ENCODE data around the gene KRTAP5-3. TPM values are rescaled to one million over a fixed set of nuclear protein-coding genes. Genes with fewer than 3 reads are reported as not detected.

KRTAP5-3 gene
- polyA plus RNA-seq, 2 of the 4 experiments (the other 2 are of a cell fraction) = not detected

DNA sequence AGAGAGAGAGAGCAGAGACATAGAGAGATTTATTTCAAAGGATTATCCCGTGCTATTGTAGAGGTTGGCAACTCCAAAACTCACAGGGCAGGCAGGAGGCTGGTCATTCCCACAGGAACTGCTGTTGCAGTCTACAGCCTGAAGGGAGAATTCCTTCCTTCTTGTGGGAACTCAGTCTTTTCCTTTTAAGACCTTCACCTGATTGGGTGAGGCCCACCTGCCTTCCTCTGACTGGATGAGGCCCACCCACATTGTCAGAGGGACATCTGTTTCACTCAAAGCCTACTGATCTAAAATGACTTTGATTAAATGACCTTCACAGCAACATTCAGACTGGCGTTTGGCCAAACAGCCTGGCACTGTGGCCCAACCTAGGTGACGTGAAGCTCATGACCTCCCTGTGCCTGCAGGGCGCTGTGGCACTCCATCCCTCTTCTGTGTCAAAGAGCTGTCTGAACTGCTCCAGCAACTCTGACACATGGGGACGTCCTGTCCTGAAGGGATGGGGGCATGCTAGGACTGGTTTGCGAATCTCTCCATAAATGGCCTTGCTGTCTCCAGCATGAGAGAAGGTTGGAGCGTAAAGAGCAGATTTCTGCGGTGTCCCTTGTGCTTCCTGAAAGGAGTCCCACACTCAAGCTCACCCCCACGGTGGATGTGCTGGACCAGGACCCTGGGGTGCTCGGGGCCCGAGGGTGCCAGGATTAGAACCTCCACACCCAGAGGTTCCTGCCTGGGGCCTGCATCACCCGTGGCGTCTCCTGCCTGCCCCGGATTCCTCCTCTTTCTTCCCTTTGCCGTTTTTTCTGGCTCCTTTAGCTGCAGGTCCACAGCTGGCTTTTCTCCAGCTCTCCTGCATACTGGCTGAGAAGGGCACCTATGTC is 42.0 kb upstream of the KRTAP5-3 start:
- DNase-seq (ENCODE audit: low read depth in 1 of 2, low spot score in 1 of 2) = peak in 1 of 2 experiments; percentile 23
- TF ChIP-seq EP300 (IDR thresholded peaks at IDR 0.05) (no peak), CHD2 (IDR thresholded peaks at IDR 0.05; ENCODE audit: low read length, partially characterized antibody) (no peak), NR3C1 (IDR thresholded peaks at IDR 0.05) (no peak), ZC3H11A (IDR thresholded peaks at IDR 0.05) (no peak), POLR2A (IDR thresholded peaks at IDR 0.05; ENCODE audit: low read length) (no peak), BHLHE40 (IDR thresholded peaks at IDR 0.05; ENCODE audit: low read depth, low read length) (no peak), HDAC2 (IDR thresholded peaks at IDR 0.05) (no peak), RFX5 (IDR thresholded peaks at IDR 0.05) (no peak), ESRRA (IDR thresholded peaks at IDR 0.05; ENCODE audit: borderline replicate concordance, low read length) (no peak), KDM5A (IDR thresholded peaks at IDR 0.05) (no peak), MAZ (IDR thresholded peaks at IDR 0.05; ENCODE audit: borderline replicate concordance, low read depth, low read length) (no peak), KDM1A (IDR thresholded peaks at IDR 0.05; ENCODE audit: low read depth) (no peak), HOXB13 (CRISPR knock-in tag; IDR thresholded peaks at IDR 0.05; ENCODE audit: low read depth) (no peak)
- TF ChIP-seq, protein P1, sequence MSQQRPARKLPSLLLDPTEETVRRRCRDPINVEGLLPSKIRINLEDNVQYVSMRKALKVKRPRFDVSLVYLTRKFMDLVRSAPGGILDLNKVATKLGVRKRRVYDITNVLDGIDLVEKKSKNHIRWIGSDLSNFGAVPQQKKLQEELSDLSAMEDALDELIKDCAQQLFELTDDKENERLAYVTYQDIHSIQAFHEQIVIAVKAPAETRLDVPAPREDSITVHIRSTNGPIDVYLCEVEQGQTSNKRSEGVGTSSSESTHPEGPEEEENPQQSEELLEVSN (IDR thresholded peaks at IDR 0.05; ENCODE audit: borderline replicate concordance, low read depth) = no peak
- TF ChIP-seq, protein P2, sequence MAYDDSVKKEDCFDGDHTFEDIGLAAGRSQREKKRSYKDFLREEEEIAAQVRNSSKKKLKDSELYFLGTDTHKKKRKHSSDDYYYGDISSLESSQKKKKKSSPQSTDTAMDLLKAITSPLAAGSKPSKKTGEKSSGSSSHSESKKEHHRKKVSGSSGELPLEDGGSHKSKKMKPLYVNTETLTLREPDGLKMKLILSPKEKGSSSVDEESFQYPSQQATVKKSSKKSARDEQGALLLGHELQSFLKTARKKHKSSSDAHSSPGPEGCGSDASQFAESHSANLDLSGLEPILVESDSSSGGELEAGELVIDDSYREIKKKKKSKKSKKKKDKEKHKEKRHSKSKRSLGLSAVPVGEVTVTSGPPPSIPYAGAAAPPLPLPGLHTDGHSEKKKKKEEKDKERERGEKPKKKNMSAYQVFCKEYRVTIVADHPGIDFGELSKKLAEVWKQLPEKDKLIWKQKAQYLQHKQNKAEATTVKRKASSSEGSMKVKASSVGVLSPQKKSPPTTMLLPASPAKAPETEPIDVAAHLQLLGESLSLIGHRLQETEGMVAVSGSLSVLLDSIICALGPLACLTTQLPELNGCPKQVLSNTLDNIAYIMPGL (CRISPR knock-in tag; IDR thresholded peaks at IDR 0.05; ENCODE audit: borderline replicate concordance) = no peak
- TF ChIP-seq, protein P3, sequence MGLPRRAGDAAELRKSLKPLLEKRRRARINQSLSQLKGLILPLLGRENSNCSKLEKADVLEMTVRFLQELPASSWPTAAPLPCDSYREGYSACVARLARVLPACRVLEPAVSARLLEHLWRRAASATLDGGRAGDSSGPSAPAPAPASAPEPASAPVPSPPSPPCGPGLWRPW (IDR thresholded peaks at IDR 0.05) = no peak
- H3K4me1 ChIP-seq = no peaks in the 10 kb centered on the region; the same call in 2 of the 3 replicates
- WGBS (ENCODE audit: missing lambda C conversion rate) = 52% methylated on average over 14 of the region's 15 CpGs
- no peaks in the 10 kb centered on the region for H3K9me3 ChIP-seq
- no peak for ATAC-seq
- FAIRE-seq = no peak
- ChIA-PET CTCF (interaction anchor here (0.8 to 12.2 kb wide), 14 partner anchors 8 to 504 kb away, joined by 3 to 350 read pairs (median 4); partner anchors contain the start of gene INS), POLR2A (no interaction called here)
- no peak overlapping the region for H3K4me2 ChIP-seq
- no peak overlapping the region for H3K27ac ChIP-seq
- no peak overlapping the region for H3K4me3 ChIP-seq

DNA sequence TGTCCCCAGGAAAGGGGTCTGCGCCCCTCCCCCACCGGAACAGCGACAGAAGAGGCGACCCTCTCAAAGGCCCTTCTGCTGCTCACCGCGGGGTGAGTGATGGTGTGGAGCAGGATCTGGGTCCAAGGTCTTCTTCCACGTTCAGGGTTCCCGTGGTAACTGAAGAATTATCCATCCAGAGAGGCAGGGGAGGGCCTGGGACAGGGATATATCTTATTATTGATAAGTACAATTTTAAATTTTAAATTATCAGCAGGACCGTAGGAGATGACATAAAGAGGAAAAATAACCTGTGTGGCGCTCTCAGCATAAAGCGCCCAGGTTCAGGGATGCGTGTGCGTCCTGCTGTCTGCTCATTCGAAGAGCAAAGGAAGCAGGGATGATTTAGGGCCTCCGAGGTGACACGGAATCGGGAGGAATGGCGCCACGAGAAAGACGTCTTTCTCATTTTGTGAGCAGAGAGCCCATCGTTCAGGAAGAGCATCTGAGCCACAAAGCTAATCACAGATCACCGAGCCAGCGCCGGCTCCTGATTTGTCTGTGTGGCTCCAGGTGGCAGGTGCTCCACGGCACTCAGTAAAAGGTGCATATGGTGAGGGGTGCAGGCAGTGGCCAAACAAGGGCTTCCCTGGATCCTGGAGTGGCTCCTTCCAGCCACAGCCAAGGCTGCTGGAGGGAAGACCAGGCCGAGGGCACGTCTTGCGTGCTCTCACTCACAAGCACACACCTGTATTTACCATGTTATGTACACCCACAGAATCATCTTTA is 40.6 kb upstream of the KRTAP5-3 start:
- no peak overlapping the region for H3K27ac ChIP-seq
- no peaks in the 10 kb centered on the region; the same call in 2 of the 3 replicates for H3K4me1 ChIP-seq
- H3K9me3 ChIP-seq = no peaks in the 10 kb centered on the region
- FAIRE-seq (no peak), DNase-seq (ENCODE audit: low read depth in 1 of 2, low spot score in 1 of 2) (no peak), ATAC-seq (no peak)
- no peak for TF ChIP-seq KDM1A (IDR thresholded peaks at IDR 0.05; ENCODE audit: low read depth)
- TF ChIP-seq CHD4 (IDR thresholded peaks at IDR 0.05; ENCODE audit: borderline replicate concordance) = no peak
- TF ChIP-seq, protein P4, sequence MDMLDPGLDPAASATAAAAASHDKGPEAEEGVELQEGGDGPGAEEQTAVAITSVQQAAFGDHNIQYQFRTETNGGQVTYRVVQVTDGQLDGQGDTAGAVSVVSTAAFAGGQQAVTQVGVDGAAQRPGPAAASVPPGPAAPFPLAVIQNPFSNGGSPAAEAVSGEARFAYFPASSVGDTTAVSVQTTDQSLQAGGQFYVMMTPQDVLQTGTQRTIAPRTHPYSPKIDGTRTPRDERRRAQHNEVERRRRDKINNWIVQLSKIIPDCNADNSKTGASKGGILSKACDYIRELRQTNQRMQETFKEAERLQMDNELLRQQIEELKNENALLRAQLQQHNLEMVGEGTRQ (IDR thresholded peaks at IDR 0.05) = no peak
- TF ChIP-seq, protein P5, sequence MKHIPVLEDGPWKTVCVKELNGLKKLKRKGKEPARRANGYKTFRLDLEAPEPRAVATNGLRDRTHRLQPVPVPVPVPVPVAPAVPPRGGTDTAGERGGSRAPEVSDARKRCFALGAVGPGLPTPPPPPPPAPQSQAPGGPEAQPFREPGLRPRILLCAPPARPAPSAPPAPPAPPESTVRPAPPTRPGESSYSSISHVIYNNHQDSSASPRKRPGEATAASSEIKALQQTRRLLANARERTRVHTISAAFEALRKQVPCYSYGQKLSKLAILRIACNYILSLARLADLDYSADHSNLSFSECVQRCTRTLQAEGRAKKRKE (CRISPR knock-in tag; IDR thresholded peaks at IDR 0.05; ENCODE audit: low read depth) = no peak
- TF ChIP-seq CBX2 (IDR thresholded peaks at IDR 0.05; ENCODE audit: borderline replicate concordance, low read depth) = no peak
- TF ChIP-seq, protein P6, sequence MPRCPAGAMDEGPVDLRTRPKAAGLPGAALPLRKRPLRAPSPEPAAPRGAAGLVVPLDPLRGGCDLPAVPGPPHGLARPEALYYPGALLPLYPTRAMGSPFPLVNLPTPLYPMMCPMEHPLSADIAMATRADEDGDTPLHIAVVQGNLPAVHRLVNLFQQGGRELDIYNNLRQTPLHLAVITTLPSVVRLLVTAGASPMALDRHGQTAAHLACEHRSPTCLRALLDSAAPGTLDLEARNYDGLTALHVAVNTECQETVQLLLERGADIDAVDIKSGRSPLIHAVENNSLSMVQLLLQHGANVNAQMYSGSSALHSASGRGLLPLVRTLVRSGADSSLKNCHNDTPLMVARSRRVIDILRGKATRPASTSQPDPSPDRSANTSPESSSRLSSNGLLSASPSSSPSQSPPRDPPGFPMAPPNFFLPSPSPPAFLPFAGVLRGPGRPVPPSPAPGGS (IDR thresholded peaks at IDR 0.05) = no peak
- TF ChIP-seq KDM5A (IDR thresholded peaks at IDR 0.05) = no peak
- no peak for TF ChIP-seq BHLHE40 (IDR thresholded peaks at IDR 0.05; ENCODE audit: low read depth, low read length)
- TF ChIP-seq FOXS1 (CRISPR knock-in tag; IDR thresholded peaks at IDR 0.05) = no peak
- TF ChIP-seq POLR2AphosphoS2 (conservative IDR thresholded peaks at IDR 0.05; ENCODE audit: low read length) = no peak
- no peak for TF ChIP-seq NFE2L2 (conservative IDR thresholded peaks at IDR 0.05; ENCODE audit: low read length)
- no peak for TF ChIP-seq EHMT2 (IDR thresholded peaks at IDR 0.05; ENCODE audit: low read depth)
- TF ChIP-seq NPAS2 (CRISPR knock-in tag; IDR thresholded peaks at IDR 0.05; ENCODE audit: borderline replicate concordance) = no peak
- TF ChIP-seq POLR2A (IDR thresholded peaks at IDR 0.05; ENCODE audit: low read length) = no peak
- TF ChIP-seq JUNB (IDR thresholded peaks at IDR 0.05) = no peak
- TF ChIP-seq GATA3 (IDR thresholded peaks at IDR 0.05; ENCODE audit: borderline replicate concordance) = no peak
- TF ChIP-seq, protein P1 (IDR thresholded peaks at IDR 0.05; ENCODE audit: borderline replicate concordance, low read depth) = no peak
- TF ChIP-seq HDAC2 (IDR thresholded peaks at IDR 0.05) = no peak
- H3K4me2 ChIP-seq = no peak overlapping the region
- CTCF ChIA-PET = interaction anchor here (1.0 to 12.2 kb wide), 9 partner anchors 9 to 505 kb away, joined by 3 to 350 read pairs (median 9); partner anchors contain the start of gene INS
- POLR2A ChIA-PET = no interaction called here
- H3K4me3 ChIP-seq = no peak overlapping the region
- 59% methylated on average over 27 of the region's 28 CpGs for WGBS (ENCODE audit: missing lambda C conversion rate)

Data from A549 (cell line).